Astrocyte of the spinal cord (primary cell): ENCODE data around the gene SSH2.

Source experiments
- DNase-seq: peaks from one replicate; pipeline ENCODE4 v3.0.0; 2011; ENCODE audit warnings: low read depth, low spot score
- H3K4me3 ChIP-seq: 2 replicates; pipeline ENCODE4 v1.5.1; 2011; ENCODE audit warnings: low read depth, mild to moderate bottlenecking, low read length, moderate library complexity
- in situ Hi-C: cut with HindIII; loops from 2 replicates; pipeline ENCODE4 v1.10.0; 2017; ENCODE audit warnings: low sequenced_read_pairs
- TF ChIP-seq, protein P1 (sequence below): IDR thresholded peaks from 2 replicates; pipeline ENCODE4 v1.5.1; 2012; ENCODE audit warnings: low read depth, mild to moderate bottlenecking, low read length, inconsistent platforms

SSH2 gene

GRCh38 chr17:29698019-29698777 is 231.8 kb downstream of the SSH2 start:
- in situ Hi-C loops, result no loop called here
- no peak for DNase-seq
- H3K4me3 ChIP-seq, result no peak overlapping the region
- TF ChIP-seq, protein P1, sequence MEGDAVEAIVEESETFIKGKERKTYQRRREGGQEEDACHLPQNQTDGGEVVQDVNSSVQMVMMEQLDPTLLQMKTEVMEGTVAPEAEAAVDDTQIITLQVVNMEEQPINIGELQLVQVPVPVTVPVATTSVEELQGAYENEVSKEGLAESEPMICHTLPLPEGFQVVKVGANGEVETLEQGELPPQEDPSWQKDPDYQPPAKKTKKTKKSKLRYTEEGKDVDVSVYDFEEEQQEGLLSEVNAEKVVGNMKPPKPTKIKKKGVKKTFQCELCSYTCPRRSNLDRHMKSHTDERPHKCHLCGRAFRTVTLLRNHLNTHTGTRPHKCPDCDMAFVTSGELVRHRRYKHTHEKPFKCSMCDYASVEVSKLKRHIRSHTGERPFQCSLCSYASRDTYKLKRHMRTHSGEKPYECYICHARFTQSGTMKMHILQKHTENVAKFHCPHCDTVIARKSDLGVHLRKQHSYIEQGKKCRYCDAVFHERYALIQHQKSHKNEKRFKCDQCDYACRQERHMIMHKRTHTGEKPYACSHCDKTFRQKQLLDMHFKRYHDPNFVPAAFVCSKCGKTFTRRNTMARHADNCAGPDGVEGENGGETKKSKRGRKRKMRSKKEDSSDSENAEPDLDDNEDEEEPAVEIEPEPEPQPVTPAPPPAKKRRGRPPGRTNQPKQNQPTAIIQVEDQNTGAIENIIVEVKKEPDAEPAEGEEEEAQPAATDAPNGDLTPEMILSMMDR, result no peak

- TF ChIP-seq, protein P1, result no peak
- in situ Hi-C loops, result no loop called here
- no peak overlapping the region for H3K4me3 ChIP-seq
- no peak for DNase-seq
Measured at GRCh38 chr17:29697371-29697770, 232.7 kb downstream of the SSH2 start.

GRCh38 chr17:29694918-29695563 is 235.0 kb downstream of the SSH2 start:
- TF ChIP-seq, protein P1, result no peak
- DNase-seq, result no peak
- H3K4me3 ChIP-seq, result no peak overlapping the region
- in situ Hi-C loops, result no loop called here

- no peak for DNase-seq
- H3K4me3 ChIP-seq, result no peak overlapping the region
- in situ Hi-C loops, result no loop called here
- TF ChIP-seq, protein P1, result no peak
Measured at GRCh38 chr17:29693751-29694150, 236.3 kb downstream of the SSH2 start.

DNA sequence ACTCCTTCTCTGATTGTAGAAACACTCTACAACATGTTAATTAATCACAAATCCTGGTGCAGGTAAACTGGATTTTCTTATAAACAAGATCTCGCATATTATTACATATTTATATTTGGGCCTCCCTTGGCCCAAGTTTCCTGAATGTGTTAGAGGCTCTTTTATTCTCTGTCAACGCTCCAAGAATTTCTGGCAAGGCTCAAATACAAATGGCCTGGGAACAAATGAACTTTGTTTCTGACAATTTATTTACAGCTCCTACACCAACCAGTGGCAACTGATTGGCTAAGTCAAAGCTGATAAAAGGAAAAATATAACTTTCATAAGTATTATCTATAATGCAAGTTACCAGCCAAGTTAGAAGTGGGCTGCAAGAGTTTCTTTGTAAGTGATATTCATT is 242.4 kb downstream of the SSH2 start:
- TF ChIP-seq, protein P1, result no peak
- DNase-seq, result no peak
- in situ Hi-C loops, result no loop called here
- no peak overlapping the region for H3K4me3 ChIP-seq

DNA sequence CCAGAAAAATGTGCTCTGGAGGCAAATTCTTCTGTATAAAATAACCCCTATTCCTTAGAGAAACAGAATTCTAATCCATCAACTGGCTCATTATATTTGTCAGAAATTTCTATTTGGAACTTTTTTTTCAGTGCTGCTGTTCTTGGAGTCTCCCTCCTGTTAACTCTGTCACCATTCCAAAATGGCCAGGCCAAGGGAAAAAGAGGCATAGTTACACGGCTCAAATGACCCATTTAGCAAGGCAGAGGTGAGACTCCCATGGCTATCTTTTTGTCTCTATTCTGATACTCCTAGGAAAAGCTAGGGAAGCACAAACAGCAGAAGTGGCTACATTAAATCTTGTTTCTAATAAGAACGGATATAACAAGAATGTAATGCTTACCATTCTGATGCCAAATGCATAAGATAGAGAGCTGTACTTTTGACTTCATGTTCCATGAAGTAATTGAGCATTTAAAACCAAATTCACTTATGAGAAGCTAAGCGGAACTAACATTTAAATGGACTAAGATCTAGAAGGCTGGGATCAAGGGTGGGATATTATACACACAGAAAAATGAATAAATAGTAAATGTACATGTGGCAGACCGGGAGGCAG is 242.9 kb downstream of the SSH2 start:
- H3K4me3 ChIP-seq, result no peak overlapping the region
- in situ Hi-C loops, result no loop called here
- TF ChIP-seq, protein P1, result no peak
- DNase-seq, result no peak
